PFSK-1 (cell line): ENCODE results near the gene KLHL36.

Source experiments
- FOXP2 ChIP-seq: optimal IDR thresholded peaks from 2 replicates; pipeline ENCODE3; 2011; ENCODE audit warnings: borderline replicate concordance, control low read depth, inconsistent platforms; ENCODE audit not compliant: insufficient read depth; ENCODE audit errors: extremely low read length, extremely low read depth
- POLR2AphosphoS5 ChIP-seq: IDR thresholded peaks from 2 replicates; pipeline ENCODE4 v1.6.1; 2012; ENCODE audit warnings: low read depth, mild to moderate bottlenecking, control low read depth, low read length, moderate library complexity
- SIN3A ChIP-seq: IDR thresholded peaks from 2 replicates; pipeline ENCODE4 v1.6.1; 2012; ENCODE audit warnings: mild to moderate bottlenecking, low read length, moderate library complexity, borderline replicate concordance; ENCODE audit not compliant: insufficient read depth
- TAF1 ChIP-seq: IDR thresholded peaks from 2 replicates; pipeline ENCODE4 v1.6.1; 2012; ENCODE audit warnings: low read length, control low read depth, borderline replicate concordance; ENCODE audit not compliant: insufficient read depth
- TF ChIP-seq, protein P1 (sequence below), 2 experiments: IDR thresholded peaks; 2 replicates each; pipeline versions ENCODE4 v1.6.1 to v1.8.0; 2011 to 2012; ENCODE audit warnings: low read depth in 2 of 2, low read length in 2 of 2, control low read depth in 1 of 2, inconsistent platforms in 1 of 2, mild to moderate bottlenecking in 1 of 2, moderate library complexity in 1 of 2; ENCODE audit not compliant: insufficient read depth in 1 of 2

The KLHL36 gene

DNA sequence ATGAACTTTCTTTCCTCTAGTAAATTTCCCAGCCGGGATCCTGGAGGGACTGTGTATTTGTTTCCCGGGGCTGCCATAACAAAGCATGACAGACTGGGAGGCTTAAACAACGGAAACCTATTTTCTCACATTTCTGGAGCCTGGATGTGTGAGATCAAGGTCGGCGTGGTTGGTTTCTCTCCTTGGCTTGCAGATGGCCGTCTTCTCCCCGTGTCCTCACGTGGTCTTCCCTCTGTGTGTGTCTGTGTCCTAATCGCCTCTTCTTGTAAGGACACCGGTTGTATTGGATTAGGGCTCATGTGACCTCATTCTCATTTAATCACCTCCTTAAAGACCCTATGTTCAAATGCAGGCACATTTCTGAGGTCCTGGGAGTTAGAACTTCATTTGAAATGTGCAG is 29.5 kb downstream of the KLHL36 start:
- TF ChIP-seq SIN3A: no peak
- no peak for TF ChIP-seq TAF1
- TF ChIP-seq, protein P1, sequence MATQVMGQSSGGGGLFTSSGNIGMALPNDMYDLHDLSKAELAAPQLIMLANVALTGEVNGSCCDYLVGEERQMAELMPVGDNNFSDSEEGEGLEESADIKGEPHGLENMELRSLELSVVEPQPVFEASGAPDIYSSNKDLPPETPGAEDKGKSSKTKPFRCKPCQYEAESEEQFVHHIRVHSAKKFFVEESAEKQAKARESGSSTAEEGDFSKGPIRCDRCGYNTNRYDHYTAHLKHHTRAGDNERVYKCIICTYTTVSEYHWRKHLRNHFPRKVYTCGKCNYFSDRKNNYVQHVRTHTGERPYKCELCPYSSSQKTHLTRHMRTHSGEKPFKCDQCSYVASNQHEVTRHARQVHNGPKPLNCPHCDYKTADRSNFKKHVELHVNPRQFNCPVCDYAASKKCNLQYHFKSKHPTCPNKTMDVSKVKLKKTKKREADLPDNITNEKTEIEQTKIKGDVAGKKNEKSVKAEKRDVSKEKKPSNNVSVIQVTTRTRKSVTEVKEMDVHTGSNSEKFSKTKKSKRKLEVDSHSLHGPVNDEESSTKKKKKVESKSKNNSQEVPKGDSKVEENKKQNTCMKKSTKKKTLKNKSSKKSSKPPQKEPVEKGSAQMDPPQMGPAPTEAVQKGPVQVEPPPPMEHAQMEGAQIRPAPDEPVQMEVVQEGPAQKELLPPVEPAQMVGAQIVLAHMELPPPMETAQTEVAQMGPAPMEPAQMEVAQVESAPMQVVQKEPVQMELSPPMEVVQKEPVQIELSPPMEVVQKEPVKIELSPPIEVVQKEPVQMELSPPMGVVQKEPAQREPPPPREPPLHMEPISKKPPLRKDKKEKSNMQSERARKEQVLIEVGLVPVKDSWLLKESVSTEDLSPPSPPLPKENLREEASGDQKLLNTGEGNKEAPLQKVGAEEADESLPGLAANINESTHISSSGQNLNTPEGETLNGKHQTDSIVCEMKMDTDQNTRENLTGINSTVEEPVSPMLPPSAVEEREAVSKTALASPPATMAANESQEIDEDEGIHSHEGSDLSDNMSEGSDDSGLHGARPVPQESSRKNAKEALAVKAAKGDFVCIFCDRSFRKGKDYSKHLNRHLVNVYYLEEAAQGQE (IDR thresholded peaks at IDR 0.05; ENCODE audit: insufficient read depth in 1 of 2, low read depth in 2 of 2, low read length in 2 of 2): no peak
- TF ChIP-seq FOXP2: no peak

GRCh38 chr16:84678541-84678940 is 30.2 kb downstream of the KLHL36 start:
- TF ChIP-seq FOXP2: no peak
- no peak for TF ChIP-seq SIN3A
- no peak for TF ChIP-seq TAF1
- TF ChIP-seq, protein P1 (IDR thresholded peaks at IDR 0.05; ENCODE audit: insufficient read depth in 1 of 2, low read depth in 2 of 2, low read length in 2 of 2): no peak
- no peak for TF ChIP-seq POLR2AphosphoS5

GRCh38 chr16:84680165-84680842 is 32.0 kb downstream of the KLHL36 start:
- TF ChIP-seq SIN3A (no peak), POLR2AphosphoS5 (no peak), FOXP2 (no peak), TAF1 (no peak)
- TF ChIP-seq, protein P1 (IDR thresholded peaks at IDR 0.05; ENCODE audit: insufficient read depth in 1 of 2, low read depth in 2 of 2, low read length in 2 of 2): no peak

- TF ChIP-seq FOXP2 (no peak), SIN3A (no peak), TAF1 (no peak), POLR2AphosphoS5 (no peak)
- TF ChIP-seq, protein P1 (IDR thresholded peaks at IDR 0.05; ENCODE audit: insufficient read depth in 1 of 2, low read depth in 2 of 2, low read length in 2 of 2): no peak
Measured at GRCh38 chr16:84680843-84681629, 32.7 kb downstream of the KLHL36 start.
